HEK293 (cell line): ENCODE data around the gene MAP4K4.

Experiments used
- GLI4 ChIP-seq: fragments of 450-650 bp; formaldehyde crosslinking; IDR thresholded peaks from 2 replicates; pipeline ENCODE4 v1.5.1; 2016; ENCODE audit warnings: missing biosample characterization, missing genetic modification characterization
- HOXA7 ChIP-seq: sonication (generic); formaldehyde crosslinking; IDR thresholded peaks from 2 replicates; pipeline ENCODE4 v1.8.1; 2022; ENCODE audit warnings: missing genetic modification reagents, borderline replicate concordance
- MEIS1 ChIP-seq: sonication (generic); formaldehyde crosslinking; IDR thresholded peaks from 2 replicates; pipeline ENCODE4 v1.8.1; 2022; ENCODE audit warnings: missing genetic modification reagents, mild to moderate bottlenecking, borderline replicate concordance
- ZNF274 ChIP-seq, 2 experiments: fragments of 200-500 bp in 1 of 2; fragments of 450-650 bp in 1 of 2; sonication (Bioruptor generic) in 1 of 2; formaldehyde crosslinking in 1 of 2; IDR thresholded peaks; 2 replicates each; pipeline versions ENCODE4 v1.5.1 to v1.6.1; 2014 to 2016; ENCODE audit warnings: borderline replicate concordance in 1 of 2, inconsistent platforms in 1 of 2, low read length in 1 of 2, missing biosample characterization in 1 of 2, missing genetic modification characterization in 1 of 2
- ZNF707 ChIP-seq: fragments of 450-650 bp; formaldehyde crosslinking; IDR thresholded peaks from 2 replicates; pipeline ENCODE4 v1.5.1; 2016; ENCODE audit warnings: missing biosample characterization, missing genetic modification characterization
- TF ChIP-seq, protein P1 (sequence below): fragments of 450-650 bp; formaldehyde crosslinking; IDR thresholded peaks from 2 replicates; pipeline ENCODE4 v1.5.1; 2016; ENCODE audit warnings: missing biosample characterization, missing genetic modification characterization
- TF ChIP-seq, protein P2 (sequence below): fragments of 450-650 bp; formaldehyde crosslinking; IDR thresholded peaks from 2 replicates; pipeline ENCODE4 v1.5.1; 2016; ENCODE audit warnings: missing biosample characterization, missing genetic modification characterization, low read depth
- TF ChIP-seq, protein P3 (sequence below): fragments of 450-650 bp; formaldehyde crosslinking; IDR thresholded peaks from 2 replicates; pipeline ENCODE4 v1.5.1; 2016; ENCODE audit warnings: missing biosample characterization, missing genetic modification characterization
- TF ChIP-seq, protein P4 (sequence below): fragments of 450-650 bp; formaldehyde crosslinking; IDR thresholded peaks from 2 replicates; pipeline ENCODE4 v1.5.1; 2016; ENCODE audit warnings: missing biosample characterization, missing genetic modification characterization, borderline replicate concordance

DNA sequence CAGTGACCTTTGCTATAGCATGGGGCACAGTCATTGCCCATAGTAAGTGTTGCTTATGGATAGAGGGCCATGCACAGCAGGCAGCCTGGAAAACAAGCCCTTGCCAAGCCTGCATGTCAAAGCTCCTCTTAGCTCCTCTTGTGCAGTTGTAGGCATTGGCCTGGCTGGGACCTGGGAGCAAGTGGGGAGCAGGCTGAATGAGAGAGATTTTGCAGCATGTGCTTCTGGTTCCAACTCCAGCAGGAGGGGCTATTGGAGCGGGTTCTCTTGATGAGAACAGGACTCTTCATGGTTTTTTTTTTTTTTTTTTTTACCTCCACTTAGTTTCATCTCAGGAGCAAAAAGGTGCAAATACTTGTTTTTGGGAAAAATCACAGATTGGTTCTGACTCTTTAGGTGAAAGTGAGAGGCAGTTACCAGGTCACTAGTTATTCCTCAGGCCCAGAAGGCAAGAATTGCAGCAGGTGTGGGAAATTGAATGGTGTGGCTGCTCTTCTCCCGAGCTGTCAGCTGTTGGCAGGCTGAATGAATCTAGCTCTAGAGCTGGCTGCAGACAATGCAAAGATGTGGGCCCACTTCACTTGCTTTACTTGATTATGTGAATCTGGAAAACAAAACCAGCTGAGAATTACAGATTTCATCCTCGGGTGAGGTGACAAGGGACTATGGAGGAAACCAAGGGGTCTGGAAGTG lies 95.9 kb downstream of the MAP4K4 start:
- TF ChIP-seq, protein P1, sequence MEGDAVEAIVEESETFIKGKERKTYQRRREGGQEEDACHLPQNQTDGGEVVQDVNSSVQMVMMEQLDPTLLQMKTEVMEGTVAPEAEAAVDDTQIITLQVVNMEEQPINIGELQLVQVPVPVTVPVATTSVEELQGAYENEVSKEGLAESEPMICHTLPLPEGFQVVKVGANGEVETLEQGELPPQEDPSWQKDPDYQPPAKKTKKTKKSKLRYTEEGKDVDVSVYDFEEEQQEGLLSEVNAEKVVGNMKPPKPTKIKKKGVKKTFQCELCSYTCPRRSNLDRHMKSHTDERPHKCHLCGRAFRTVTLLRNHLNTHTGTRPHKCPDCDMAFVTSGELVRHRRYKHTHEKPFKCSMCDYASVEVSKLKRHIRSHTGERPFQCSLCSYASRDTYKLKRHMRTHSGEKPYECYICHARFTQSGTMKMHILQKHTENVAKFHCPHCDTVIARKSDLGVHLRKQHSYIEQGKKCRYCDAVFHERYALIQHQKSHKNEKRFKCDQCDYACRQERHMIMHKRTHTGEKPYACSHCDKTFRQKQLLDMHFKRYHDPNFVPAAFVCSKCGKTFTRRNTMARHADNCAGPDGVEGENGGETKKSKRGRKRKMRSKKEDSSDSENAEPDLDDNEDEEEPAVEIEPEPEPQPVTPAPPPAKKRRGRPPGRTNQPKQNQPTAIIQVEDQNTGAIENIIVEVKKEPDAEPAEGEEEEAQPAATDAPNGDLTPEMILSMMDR (tag by site-specific recombination) = no peak
- TF ChIP-seq, protein P2, sequence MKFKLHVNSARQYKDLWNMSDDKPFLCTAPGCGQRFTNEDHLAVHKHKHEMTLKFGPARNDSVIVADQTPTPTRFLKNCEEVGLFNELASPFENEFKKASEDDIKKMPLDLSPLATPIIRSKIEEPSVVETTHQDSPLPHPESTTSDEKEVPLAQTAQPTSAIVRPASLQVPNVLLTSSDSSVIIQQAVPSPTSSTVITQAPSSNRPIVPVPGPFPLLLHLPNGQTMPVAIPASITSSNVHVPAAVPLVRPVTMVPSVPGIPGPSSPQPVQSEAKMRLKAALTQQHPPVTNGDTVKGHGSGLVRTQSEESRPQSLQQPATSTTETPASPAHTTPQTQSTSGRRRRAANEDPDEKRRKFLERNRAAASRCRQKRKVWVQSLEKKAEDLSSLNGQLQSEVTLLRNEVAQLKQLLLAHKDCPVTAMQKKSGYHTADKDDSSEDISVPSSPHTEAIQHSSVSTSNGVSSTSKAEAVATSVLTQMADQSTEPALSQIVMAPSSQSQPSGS (tag by site-specific recombination) = no peak
- TF ChIP-seq MEIS1 (no peak), ZNF707 (tag by site-specific recombination) (no peak), HOXA7 (CRISPR knock-in tag) (no peak), GLI4 (tag by site-specific recombination) (no peak), ZNF274 (IDR thresholded peaks at IDR 0.05; ENCODE audit: low read length) (no peak), ZNF274 (tag by site-specific recombination; IDR thresholded peaks at IDR 0.05; ENCODE audit: borderline replicate concordance) (no peak)
- TF ChIP-seq, protein P3, sequence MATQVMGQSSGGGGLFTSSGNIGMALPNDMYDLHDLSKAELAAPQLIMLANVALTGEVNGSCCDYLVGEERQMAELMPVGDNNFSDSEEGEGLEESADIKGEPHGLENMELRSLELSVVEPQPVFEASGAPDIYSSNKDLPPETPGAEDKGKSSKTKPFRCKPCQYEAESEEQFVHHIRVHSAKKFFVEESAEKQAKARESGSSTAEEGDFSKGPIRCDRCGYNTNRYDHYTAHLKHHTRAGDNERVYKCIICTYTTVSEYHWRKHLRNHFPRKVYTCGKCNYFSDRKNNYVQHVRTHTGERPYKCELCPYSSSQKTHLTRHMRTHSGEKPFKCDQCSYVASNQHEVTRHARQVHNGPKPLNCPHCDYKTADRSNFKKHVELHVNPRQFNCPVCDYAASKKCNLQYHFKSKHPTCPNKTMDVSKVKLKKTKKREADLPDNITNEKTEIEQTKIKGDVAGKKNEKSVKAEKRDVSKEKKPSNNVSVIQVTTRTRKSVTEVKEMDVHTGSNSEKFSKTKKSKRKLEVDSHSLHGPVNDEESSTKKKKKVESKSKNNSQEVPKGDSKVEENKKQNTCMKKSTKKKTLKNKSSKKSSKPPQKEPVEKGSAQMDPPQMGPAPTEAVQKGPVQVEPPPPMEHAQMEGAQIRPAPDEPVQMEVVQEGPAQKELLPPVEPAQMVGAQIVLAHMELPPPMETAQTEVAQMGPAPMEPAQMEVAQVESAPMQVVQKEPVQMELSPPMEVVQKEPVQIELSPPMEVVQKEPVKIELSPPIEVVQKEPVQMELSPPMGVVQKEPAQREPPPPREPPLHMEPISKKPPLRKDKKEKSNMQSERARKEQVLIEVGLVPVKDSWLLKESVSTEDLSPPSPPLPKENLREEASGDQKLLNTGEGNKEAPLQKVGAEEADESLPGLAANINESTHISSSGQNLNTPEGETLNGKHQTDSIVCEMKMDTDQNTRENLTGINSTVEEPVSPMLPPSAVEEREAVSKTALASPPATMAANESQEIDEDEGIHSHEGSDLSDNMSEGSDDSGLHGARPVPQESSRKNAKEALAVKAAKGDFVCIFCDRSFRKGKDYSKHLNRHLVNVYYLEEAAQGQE (tag by site-specific recombination) = no peak
- TF ChIP-seq, protein P4, sequence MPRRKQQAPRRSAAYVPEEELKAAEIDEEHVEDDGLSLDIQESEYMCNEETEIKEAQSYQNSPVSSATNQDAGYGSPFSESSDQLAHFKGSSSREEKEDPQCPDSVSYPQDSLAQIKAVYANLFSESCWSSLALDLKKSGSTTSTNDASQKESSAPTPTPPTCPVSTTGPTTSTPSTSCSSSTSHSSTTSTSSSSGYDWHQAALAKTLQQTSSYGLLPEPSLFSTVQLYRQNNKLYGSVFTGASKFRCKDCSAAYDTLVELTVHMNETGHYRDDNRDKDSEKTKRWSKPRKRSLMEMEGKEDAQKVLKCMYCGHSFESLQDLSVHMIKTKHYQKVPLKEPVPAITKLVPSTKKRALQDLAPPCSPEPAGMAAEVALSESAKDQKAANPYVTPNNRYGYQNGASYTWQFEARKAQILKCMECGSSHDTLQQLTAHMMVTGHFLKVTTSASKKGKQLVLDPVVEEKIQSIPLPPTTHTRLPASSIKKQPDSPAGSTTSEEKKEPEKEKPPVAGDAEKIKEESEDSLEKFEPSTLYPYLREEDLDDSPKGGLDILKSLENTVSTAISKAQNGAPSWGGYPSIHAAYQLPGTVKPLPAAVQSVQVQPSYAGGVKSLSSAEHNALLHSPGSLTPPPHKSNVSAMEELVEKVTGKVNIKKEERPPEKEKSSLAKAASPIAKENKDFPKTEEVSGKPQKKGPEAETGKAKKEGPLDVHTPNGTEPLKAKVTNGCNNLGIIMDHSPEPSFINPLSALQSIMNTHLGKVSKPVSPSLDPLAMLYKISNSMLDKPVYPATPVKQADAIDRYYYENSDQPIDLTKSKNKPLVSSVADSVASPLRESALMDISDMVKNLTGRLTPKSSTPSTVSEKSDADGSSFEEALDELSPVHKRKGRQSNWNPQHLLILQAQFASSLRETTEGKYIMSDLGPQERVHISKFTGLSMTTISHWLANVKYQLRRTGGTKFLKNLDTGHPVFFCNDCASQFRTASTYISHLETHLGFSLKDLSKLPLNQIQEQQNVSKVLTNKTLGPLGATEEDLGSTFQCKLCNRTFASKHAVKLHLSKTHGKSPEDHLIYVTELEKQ (tag by site-specific recombination) = no peak
